AG04449 (cell line): Measurements from ENCODE around the gene CLK2.
"Not testable (repeated sequence)": the region's sequence is repeated elsewhere in the genome, so short reads cannot be mapped to it uniquely, and the experiment has no call there.

Experiments used
- CTCF ChIA-PET: fragments of 350-600 bp; formaldehyde crosslinking; extraction: SDS; loops from one replicate; lab custom pipeline; 2021; ENCODE audit warnings: antibody characterized with exemption; lab: Yijun Ruan, JAX
- POLR2A ChIA-PET: fragments of 400-600, 350-600 bp; formaldehyde crosslinking; extraction: SDS; loops from one replicate; lab custom pipeline; 2020; ENCODE audit warnings: antibody characterized with exemption, inconsistent platforms; lab: Yijun Ruan, JAX
- DNase-seq: peaks from one replicate; pipeline ENCODE4 v3.0.0-alpha.2; 2010; ENCODE audit warnings: low read depth, low spot score
- H3K4me3 ChIP-seq: 2 replicates; pipeline ENCODE4 v1.5.1; 2011; ENCODE audit warnings: low read depth, mild to moderate bottlenecking, control low read depth, low read length
- TF ChIP-seq, protein P1 (sequence below): IDR thresholded peaks from one replicate; pipeline ENCODE4 v1.5.1; 2011; ENCODE audit warnings: mild to moderate bottlenecking, moderate library complexity, low read length, control low read depth, inconsistent platforms; ENCODE audit not compliant: insufficient read depth; ENCODE audit errors: missing control alignments

The CLK2 gene

DNA sequence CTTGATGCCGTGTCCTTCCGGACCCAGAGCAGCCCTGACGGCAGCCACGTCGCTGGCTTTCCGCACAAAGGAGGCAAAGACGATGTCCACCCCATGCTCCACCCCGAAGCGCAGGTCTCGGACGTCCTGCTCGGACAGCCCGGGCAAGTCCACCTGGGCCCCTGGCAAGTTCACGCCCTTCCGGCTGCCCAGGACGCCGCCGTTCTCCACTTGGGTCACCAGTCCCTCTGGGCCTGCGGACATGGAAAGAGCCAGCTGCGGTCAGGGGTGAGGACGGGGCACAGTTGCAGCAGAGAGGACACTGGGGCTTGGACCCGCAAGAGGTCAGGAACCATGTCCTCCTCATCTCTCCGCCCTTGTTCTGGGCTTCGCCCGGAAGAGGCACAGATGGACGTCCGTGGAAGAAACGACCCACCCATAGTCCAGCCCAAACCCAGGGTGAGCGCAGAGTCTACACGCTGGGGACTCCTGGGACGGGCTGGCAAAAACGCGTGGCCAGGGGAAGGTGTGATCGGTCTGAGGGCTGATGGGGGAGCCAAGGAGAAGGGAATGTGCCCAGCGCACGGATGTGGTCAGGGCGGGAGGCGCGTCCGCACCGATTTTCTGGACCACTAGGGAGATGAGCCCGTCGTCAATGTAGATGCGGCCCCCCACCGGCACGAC, 21.3 kb upstream of the CLK2 start:
- TF ChIP-seq, protein P1, sequence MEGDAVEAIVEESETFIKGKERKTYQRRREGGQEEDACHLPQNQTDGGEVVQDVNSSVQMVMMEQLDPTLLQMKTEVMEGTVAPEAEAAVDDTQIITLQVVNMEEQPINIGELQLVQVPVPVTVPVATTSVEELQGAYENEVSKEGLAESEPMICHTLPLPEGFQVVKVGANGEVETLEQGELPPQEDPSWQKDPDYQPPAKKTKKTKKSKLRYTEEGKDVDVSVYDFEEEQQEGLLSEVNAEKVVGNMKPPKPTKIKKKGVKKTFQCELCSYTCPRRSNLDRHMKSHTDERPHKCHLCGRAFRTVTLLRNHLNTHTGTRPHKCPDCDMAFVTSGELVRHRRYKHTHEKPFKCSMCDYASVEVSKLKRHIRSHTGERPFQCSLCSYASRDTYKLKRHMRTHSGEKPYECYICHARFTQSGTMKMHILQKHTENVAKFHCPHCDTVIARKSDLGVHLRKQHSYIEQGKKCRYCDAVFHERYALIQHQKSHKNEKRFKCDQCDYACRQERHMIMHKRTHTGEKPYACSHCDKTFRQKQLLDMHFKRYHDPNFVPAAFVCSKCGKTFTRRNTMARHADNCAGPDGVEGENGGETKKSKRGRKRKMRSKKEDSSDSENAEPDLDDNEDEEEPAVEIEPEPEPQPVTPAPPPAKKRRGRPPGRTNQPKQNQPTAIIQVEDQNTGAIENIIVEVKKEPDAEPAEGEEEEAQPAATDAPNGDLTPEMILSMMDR: no peak
- ChIA-PET POLR2A (no interaction called here), CTCF (no interaction called here)
- no peak overlapping the region for H3K4me3 ChIP-seq
- no peak for DNase-seq

DNA sequence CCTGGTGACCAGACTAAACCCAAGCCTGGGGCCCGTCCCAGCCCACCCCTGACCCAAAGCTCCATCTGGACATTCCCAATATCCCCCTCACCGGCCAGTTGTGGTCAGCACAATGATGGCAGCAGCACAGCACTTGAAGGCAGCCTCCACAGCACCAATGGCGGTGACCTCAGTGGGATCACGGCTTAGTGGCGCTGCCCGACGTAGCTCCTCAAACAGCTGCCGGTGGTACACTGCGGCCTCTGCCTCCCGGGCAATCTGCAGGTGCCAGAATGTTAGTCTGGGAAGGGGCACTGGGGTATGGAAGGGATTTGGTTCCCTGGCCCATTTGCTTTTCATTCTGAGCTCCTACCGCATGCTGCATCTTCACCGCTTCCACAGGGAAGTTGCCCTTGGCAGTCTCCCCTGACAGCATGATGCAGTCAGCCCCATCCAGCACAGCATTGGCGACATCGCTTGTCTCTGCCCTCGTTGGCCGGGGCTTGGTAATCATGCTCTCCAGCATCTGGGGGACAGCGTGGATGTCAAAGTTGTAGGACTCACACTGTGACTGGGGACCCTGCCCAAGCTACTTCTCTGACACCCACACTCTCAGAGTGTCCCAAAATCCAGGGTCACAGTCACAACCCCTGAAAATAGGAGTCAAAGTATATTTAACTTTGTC, 19.9 kb upstream of the CLK2 start:
- H3K4me3 ChIP-seq: no peak overlapping the region

DNA sequence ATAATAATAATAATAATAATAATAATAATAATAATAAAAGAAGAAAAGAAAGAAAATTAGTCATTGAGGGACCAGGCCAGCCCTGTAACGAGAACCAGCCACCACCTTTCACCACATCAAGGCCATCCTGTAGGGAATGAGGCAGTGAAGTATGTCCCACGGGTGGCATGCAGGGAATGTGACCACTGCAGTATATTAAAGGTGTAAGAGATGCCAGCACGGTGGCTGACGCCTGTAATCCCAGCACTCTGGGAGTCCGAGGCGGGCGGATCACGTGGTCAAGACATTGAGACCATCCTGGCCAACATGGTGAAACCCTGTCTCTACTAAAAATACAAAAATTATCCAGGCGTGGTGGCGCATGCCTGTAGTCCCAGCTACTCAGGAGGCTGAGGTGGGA, 17.7 kb upstream of the CLK2 start:
- CTCF ChIA-PET: interaction anchor here (3.3 kb wide), 1 partner anchor 12 kb away, joined by 14 read pairs; no protein-coding TSS in a partner anchor
- H3K4me3 ChIP-seq, POLR2A ChIA-PET, DNase-seq: not testable (repeated sequence)

More for the DNA sequence above, 19.9 kb upstream of the CLK2 start:
- POLR2A ChIA-PET: no interaction called here
- DNase-seq: no peak
- TF ChIP-seq, protein P1: no peak
- CTCF ChIA-PET: interaction anchor here (1.1 to 3.3 kb wide), 5 partner anchors 10 to 42 kb away, joined by 3 to 14 read pairs (median 4); no protein-coding TSS in a partner anchor

DNA sequence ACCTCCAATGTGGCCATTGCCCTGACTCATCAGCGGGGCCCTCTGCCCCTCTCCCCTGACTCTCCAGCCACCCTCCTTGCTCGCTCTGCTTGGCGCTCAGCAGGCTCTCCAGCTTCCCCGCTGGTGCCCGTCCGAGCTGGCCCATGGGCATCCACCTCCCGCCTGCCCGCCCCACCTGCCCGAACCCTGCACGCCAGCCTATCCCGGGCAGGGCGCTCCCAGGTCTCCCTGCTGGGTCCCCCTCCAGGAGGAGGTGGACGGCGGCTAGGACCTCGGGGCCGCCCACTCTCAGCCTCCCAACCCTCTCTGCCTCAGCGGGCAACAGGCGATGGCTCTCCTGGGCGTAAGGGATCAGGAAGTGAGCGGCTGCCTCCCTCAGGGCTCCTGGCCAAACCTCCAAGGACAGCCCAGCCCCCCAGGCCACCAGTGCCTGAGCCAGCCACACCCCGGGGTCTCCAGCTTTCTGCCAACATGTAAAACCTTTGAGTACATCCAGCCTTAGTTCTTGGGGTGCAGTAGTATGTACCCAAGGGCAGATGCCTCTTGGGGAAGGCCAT, 14.8 kb upstream of the CLK2 start:
- no peak for DNase-seq
- POLR2A ChIA-PET: no interaction called here
- CTCF ChIA-PET: no interaction called here
- no peak overlapping the region for H3K4me3 ChIP-seq
- TF ChIP-seq, protein P1: no peak

DNA sequence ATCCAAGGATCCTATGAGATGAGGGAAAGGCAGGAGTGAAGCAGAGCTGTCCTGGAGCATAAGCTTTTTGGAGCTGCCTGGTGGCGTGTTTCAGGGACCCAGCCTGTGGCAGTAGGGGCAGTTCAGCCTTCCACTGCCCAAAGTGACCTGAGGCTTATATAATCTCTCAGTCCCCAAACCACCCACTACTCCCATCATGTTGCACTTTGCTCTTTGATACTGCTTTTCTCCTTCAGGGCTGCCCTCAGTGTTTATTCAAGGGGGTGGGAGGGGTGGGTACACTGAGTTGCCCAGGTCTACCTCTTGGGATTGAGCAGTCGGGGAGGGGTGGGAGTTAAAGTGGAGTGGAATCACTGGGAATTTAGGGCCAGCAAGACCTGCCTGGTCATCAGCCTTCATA, 13.2 kb upstream of the CLK2 start:
- no peak overlapping the region for H3K4me3 ChIP-seq
- ChIA-PET POLR2A (no interaction called here), CTCF (interaction anchor here (1.5 to 1.6 kb wide), 2 partner anchors 10 to 21 kb away, joined by 3 to 4 read pairs; partner anchors contain the start of gene HCN3)
- no peak for DNase-seq
- TF ChIP-seq, protein P1: no peak

DNA sequence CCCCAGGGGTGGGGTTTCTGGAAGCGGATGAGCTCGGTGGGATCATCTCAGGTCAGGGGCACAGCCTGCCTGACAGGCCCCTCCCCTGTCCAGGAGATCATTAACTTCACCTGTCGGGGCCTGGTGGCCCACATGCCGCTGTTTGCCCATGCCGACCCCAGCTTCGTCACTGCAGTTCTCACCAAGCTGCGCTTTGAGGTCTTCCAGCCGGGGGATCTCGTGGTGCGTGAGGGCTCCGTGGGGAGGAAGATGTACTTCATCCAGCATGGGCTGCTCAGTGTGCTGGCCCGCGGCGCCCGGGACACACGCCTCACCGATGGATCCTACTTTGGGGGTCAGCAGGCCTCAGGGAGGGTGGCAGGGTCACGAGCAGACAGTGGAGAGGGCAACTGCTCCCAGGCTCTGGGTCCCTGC, 12.3 kb upstream of the CLK2 start:
- POLR2A ChIA-PET: no interaction called here
- DNase-seq: no peak
- no peak overlapping the region for H3K4me3 ChIP-seq
- TF ChIP-seq, protein P1: no peak
- CTCF ChIA-PET: interaction anchor here (0.9 to 1.6 kb wide), 3 partner anchors 9 to 35 kb away, joined by 3 to 4 read pairs (median 4); partner anchors contain the start of gene HCN3
